Neural crest cell (in vitro differentiated cells): ENCODE measurements around the gene IBA57. TPM values are rescaled to one million over a fixed set of nuclear protein-coding genes. Genes with fewer than 3 reads are reported as not detected.

ENCODE experiments used
- DNase-seq: peaks from one replicate; pipeline ENCODE4 v3.0.0; 2021; ENCODE audit warnings: low read depth, mixed read lengths, low spot score
- H3K27ac Mint-ChIP-seq: one replicate; pipeline ENCODE4 v1.8.0; 2021; ENCODE audit warnings: mild to moderate bottlenecking, mixed read lengths; ENCODE audit not compliant: unreplicated experiment
- H3K27me3 Mint-ChIP-seq: 2 replicates; pipeline ENCODE4 v1.8.0; 2021; ENCODE audit warnings: low read depth, mild to moderate bottlenecking, mixed read lengths
- H3K36me3 Mint-ChIP-seq: 2 replicates; pipeline ENCODE4 v1.8.0; 2021; ENCODE audit warnings: low read depth, mild to moderate bottlenecking, mixed read lengths
- H3K4me1 Mint-ChIP-seq: 2 replicates; pipeline ENCODE4 v1.8.0; 2021; ENCODE audit warnings: mixed read lengths
- H3K4me3 Mint-ChIP-seq: one replicate; pipeline ENCODE4 v1.8.0; 2021; ENCODE audit warnings: mild to moderate bottlenecking, mixed read lengths
- H3K9me3 Mint-ChIP-seq: 2 replicates; pipeline ENCODE4 v1.8.0; 2021; ENCODE audit warnings: mixed read lengths
- total RNA-seq: library from RNA; stranded (reverse); gene quantifications from 2 replicates; pipeline ENCODE4 v1.2.1, GENCODE V29; 2021
- TF ChIP-seq, protein P1 (sequence below): fragments of 200-600 bp; sonication (generic); conservative IDR thresholded peaks from 2 replicates; pipeline ENCODE4 v1.5.0; 2021; ENCODE audit warnings: antibody characterized with exemption, mild to moderate bottlenecking

Gene IBA57
- total RNA-seq, 1 donor from 2014 or later: 10.4 TPM

DNA sequence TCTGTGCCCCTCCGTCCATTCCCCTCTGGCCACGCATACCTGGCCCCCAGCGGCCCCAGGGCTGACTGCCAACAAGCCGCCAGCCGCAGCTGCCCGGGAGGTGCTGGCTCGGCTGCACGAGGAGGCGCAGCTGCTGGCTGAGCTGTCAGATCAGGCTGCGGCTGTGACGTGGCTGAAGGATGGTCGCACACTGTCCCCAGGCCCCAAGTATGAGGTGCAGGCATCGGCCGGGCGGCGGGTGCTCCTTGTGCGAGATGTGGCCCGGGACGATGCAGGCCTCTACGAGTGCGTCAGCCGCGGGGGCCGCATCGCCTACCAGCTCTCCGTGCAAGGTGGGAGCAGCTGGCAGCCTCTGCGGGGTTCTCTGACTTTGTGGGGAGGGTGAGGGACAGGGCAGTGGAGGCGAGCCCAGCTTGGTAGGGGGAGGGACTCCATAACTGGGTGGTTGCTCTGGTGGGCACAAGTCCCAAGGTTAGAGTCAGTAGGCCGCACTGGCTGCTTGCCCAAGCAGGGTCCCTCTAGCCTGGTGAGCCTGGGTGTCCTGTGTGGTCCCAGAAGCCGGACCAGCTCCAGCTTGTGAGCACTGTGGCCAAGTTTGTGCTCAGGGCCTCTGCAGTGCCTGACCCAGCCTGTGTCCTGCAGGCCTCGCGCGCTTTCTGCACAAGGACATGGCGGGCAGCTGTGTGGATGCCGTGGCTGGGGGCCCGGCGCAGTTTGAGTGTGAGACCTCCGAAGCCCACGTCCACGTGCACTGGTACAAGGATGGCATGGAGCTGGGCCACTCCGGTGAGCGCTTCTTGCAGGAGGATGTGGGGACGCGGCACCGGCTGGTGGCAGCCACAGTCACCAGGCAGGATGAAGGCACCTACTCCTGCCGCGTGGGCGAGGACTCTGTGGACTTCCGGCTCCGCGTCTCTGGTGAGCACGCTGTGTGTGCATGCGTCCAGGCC, 51.0 kb downstream of the IBA57 start:
- Mint-ChIP-seq H3K27ac (no peak overlapping the region), H3K4me1 (peaks cover 6% of the 10 kb centered on the region), H3K36me3 (no peaks in the 10 kb centered on the region), H3K9me3 (no peaks in the 10 kb centered on the region), H3K27me3 (no peaks in the 10 kb centered on the region), H3K4me3 (no peak overlapping the region)
- TF ChIP-seq, protein P1, sequence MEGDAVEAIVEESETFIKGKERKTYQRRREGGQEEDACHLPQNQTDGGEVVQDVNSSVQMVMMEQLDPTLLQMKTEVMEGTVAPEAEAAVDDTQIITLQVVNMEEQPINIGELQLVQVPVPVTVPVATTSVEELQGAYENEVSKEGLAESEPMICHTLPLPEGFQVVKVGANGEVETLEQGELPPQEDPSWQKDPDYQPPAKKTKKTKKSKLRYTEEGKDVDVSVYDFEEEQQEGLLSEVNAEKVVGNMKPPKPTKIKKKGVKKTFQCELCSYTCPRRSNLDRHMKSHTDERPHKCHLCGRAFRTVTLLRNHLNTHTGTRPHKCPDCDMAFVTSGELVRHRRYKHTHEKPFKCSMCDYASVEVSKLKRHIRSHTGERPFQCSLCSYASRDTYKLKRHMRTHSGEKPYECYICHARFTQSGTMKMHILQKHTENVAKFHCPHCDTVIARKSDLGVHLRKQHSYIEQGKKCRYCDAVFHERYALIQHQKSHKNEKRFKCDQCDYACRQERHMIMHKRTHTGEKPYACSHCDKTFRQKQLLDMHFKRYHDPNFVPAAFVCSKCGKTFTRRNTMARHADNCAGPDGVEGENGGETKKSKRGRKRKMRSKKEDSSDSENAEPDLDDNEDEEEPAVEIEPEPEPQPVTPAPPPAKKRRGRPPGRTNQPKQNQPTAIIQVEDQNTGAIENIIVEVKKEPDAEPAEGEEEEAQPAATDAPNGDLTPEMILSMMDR: no peak
- no peak for DNase-seq

DNA sequence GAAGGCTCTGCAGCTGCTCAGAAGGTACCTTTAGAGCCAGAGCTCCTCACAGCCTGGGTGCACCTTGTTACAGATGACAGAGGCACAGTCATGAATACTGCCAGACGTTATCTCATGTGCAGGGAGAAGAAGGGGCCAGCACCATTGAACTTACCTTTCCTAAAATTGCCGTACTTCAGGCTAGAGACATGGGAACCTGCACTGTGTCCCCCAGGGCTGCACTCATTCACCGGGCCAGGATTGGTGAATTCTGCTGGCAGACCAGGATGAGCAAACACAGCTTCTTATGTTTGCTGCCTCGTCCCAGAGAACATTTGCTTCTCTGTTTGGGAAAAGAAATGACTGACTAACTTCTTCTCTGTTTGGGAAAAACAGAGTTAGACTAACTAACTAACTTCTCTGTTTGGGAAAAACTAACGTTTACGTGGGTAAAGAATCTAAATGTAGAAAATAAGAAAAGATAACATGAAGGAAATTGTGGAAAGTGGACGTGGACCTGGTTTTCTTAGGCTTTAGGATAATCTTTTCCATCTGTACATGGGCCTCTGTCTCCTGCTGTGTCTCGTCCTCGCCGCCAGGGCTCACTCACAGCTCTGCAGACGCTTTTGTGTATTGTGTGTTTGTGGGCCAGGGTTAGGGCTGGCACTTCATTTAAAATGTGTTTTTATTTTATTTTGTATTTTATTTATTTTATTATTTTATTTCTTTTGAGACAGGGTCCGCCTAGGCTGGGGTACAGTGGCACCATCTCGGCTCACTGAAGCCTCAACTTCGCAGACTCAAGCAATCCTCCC, 52.1 kb downstream of the IBA57 start:
- Mint-ChIP-seq H3K27me3 (no peaks in the 10 kb centered on the region), H3K36me3 (peaks cover 3% of the 10 kb centered on the region), H3K4me3 (peak overlapping the region; percentile 52), H3K27ac (no peak overlapping the region), H3K4me1 (peaks cover 6% of the 10 kb centered on the region), H3K9me3 (no peaks in the 10 kb centered on the region)
- no peak for DNase-seq
- TF ChIP-seq, protein P1: no peak

DNA sequence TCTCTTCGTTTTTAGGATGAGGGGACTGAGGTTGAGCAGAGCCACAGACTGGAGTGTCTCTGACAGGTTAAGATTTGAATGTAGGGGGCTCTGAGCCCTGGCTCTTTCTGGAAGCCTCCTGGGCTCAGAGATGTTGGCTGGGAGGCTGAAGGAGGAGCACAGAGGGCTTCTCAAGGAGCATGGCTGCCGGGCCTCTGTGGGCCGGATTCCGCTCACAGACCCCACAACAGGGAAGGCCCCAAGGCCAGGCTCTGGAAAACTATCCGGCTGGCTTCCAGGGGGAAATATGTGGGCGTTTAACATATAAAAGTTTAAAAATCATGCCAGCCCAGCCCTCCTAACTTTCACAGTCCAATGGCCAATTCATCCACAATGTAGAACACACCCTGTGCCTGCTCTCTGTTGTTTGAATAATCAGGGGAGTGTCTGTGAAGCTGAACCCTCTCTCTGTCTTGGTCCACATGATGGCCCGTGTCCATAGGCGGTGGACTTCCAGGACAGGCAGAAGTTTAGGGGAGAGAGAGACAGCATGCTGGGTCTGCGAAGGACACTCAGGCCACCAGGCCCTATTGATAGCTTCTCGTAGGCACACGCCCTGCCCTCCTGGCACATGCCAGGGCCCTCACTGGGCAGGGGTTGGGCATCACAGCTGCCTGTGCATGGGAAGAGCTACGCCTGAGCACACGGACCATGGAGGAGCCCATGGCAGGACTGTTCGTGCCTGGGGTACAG, 53.1 kb downstream of the IBA57 start:
- peaks cover 11% of the 10 kb centered on the region for H3K36me3 Mint-ChIP-seq
- peak overlapping the region; percentile 47 for H3K4me3 Mint-ChIP-seq
- H3K27ac Mint-ChIP-seq: no peak overlapping the region
- H3K27me3 Mint-ChIP-seq: no peaks in the 10 kb centered on the region
- no peak for DNase-seq
- no peaks in the 10 kb centered on the region for H3K9me3 Mint-ChIP-seq
- TF ChIP-seq, protein P1: no peak
- peaks cover 6% of the 10 kb centered on the region for H3K4me1 Mint-ChIP-seq

DNA sequence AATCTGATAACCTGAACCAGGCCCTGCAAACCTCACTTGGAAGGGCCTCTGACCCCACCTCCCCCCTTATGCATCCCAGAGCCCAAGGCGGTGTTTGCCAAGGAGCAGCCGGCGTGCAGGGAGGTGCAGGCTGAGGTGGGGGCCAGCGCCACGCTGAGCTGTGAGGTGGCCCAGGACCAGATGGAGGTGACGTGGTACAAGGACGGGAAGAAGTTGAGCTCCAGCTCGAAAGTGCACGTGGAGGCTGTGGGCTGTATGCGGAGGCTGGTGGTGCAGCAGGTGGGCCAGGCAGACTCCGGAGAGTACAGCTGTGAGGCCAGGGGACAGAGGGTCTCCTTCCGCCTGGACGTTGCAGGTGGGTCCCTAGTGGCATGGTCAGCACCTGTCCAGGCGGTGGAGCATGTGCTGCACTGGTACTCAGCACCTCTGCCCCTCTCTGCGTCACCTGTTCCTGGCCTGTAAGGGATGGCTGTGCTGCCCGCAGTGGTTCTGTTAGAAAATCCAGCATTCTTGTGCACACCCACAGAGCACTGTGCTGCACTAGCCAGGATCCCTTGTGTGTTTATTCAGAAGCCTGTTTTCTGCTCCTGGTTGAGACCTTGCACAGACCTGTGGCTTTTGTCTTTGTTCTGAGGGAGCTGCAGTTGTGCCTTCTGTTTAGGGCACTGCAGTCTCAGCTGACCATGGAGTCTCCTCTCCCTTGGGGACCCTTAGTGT, 53.8 kb downstream of the IBA57 start:
- no peak overlapping the region for H3K4me3 Mint-ChIP-seq
- TF ChIP-seq, protein P1: no peak
- H3K4me1 Mint-ChIP-seq: peaks cover 6% of the 10 kb centered on the region
- H3K27ac Mint-ChIP-seq: no peak overlapping the region
- no peak for DNase-seq
- no peaks in the 10 kb centered on the region for H3K27me3 Mint-ChIP-seq
- no peaks in the 10 kb centered on the region for H3K9me3 Mint-ChIP-seq
- peaks cover 18% of the 10 kb centered on the region for H3K36me3 Mint-ChIP-seq
